Measurements from ENCODE around the gene GON4L. TPM values are rescaled to one million over a fixed set of nuclear protein-coding genes. Genes with fewer than 3 reads are reported as not detected.
"Not testable (repeated sequence)": the region's sequence is repeated elsewhere in the genome, so short reads cannot be mapped to it uniquely, and the experiment has no call there.

The GON4L gene
- total RNA-seq, 3 donors from 2014 or later (not counting 1 experiment from before 2014, with no cell fraction given), result 127 to 147 (median 146) TPM

- DNase-seq (no peak), ATAC-seq (no peak)
- H3K36me3 ChIP-seq (ENCODE audit: control insufficient read depth, insufficient read depth, low read length), result peaks cover 25% of the 10 kb centered on the region
- 100% methylated on average over 1 of the region's 1 CpG for WGBS (ENCODE audit: insufficient coverage)
- Mint-ChIP-seq H3K9me3 (no peaks in the 10 kb centered on the region), H3K4me3 (no peak overlapping the region), H3K4me1 (peaks cover 43 to 44% of the 10 kb centered on the region in 2 donors), H3K27me3 (ENCODE audit: low read depth in 2 of 2) (no peaks in the 10 kb centered on the region), H3K27ac (peak overlapping the region; percentile 62 to 73), H3K36me3 (no peaks in the 10 kb centered on the region)
- intact Hi-C loops (cut with micrococcal nuclease), result no loop called here
- H3K27ac ChIP-seq (ENCODE audit: low read length), result no peak overlapping the region
- TF ChIP-seq CTCF (IDR thresholded peaks at IDR 0.05), result no peak
- H3K4me1 ChIP-seq (ENCODE audit: control insufficient read depth, insufficient read depth, low read length), result no peaks in the 10 kb centered on the region
- H3K9me3 ChIP-seq (ENCODE audit: control insufficient read depth, insufficient read depth, low read length), result no peaks in the 10 kb centered on the region
- H3K27me3 ChIP-seq (ENCODE audit: control insufficient read depth, insufficient read depth, low read length), result no peaks in the 10 kb centered on the region
- no peak overlapping the region for H3K4me3 ChIP-seq (ENCODE audit: low read length)
These were observed 12.1 kb downstream of the GON4L start for GRCh38 chr1:155844860-155845421.

GRCh38 chr1:155840386-155840785 lies 16.6 kb downstream of the GON4L start:
- TF ChIP-seq CTCF (IDR thresholded peaks at IDR 0.05), result no peak
- Mint-ChIP-seq H3K4me1 (peaks cover 49 to 53% of the 10 kb centered on the region in 2 donors), H3K4me3 (no peak overlapping the region), H3K9me3 (no peaks in the 10 kb centered on the region), H3K27ac (peak overlapping the region; percentile 48 to 53), H3K36me3 (no peaks in the 10 kb centered on the region), H3K27me3 (ENCODE audit: low read depth in 2 of 2) (no peaks in the 10 kb centered on the region)
- Histone ChIP-seq H3K4me1 (ENCODE audit: control insufficient read depth, insufficient read depth, low read length) (peaks cover 14% of the 10 kb centered on the region), H3K27ac (ENCODE audit: low read length) (no peak overlapping the region), H3K36me3 (ENCODE audit: control insufficient read depth, insufficient read depth, low read length) (peaks cover 14% of the 10 kb centered on the region), H3K27me3 (ENCODE audit: control insufficient read depth, insufficient read depth, low read length) (no peaks in the 10 kb centered on the region), H3K4me3 (ENCODE audit: low read length) (no peak overlapping the region), H3K9me3 (ENCODE audit: control insufficient read depth, insufficient read depth, low read length) (no peaks in the 10 kb centered on the region)
- ATAC-seq, result no peak
- DNase-seq, result no peak
- 98% methylated on average over 5 of the region's 5 CpGs for WGBS (ENCODE audit: insufficient coverage)
- intact Hi-C loops (cut with micrococcal nuclease), result no loop called here

GRCh38 chr1:155835548-155835947 lies 21.5 kb downstream of the GON4L start:
- no peaks in the 10 kb centered on the region for H3K27me3 ChIP-seq (ENCODE audit: control insufficient read depth, insufficient read depth, low read length)
- intact Hi-C loops (cut with micrococcal nuclease), result no loop called here
- no peak overlapping the region for H3K4me3 ChIP-seq (ENCODE audit: low read length)
- Mint-ChIP-seq H3K27me3 (ENCODE audit: low read depth in 2 of 2) (no peaks in the 10 kb centered on the region), H3K36me3 (no peaks in the 10 kb centered on the region), H3K9me3 (no peaks in the 10 kb centered on the region), H3K4me3 (no peak overlapping the region), H3K4me1 (peaks cover 27 to 43% of the 10 kb centered on the region in 2 donors), H3K27ac (peak overlapping the region in 1 of 2 donors; percentile 93)
- H3K36me3 ChIP-seq (ENCODE audit: control insufficient read depth, insufficient read depth, low read length), result no peaks in the 10 kb centered on the region
- H3K4me1 ChIP-seq (ENCODE audit: control insufficient read depth, insufficient read depth, low read length), result peaks cover 14% of the 10 kb centered on the region
- no peak for TF ChIP-seq CTCF (IDR thresholded peaks at IDR 0.05)
- ATAC-seq (no peak), DNase-seq (no peak)
- H3K27ac ChIP-seq (ENCODE audit: low read length), result no peak overlapping the region
- no peaks in the 10 kb centered on the region for H3K9me3 ChIP-seq (ENCODE audit: control insufficient read depth, insufficient read depth, low read length)
- WGBS (ENCODE audit: insufficient coverage), result over 99% methylated on average over 6 of the region's 6 CpGs

GRCh38 chr1:155834927-155835399 lies 22.1 kb downstream of the GON4L start:
- intact Hi-C loops (cut with micrococcal nuclease); H3K36me3 Mint-ChIP-seq; H3K9me3 ChIP-seq (ENCODE audit: control insufficient read depth, insufficient read depth, low read length); DNase-seq; H3K27me3 Mint-ChIP-seq (ENCODE audit: low read depth in 2 of 2); H3K27ac Mint-ChIP-seq; H3K36me3 ChIP-seq (ENCODE audit: control insufficient read depth, insufficient read depth, low read length); ATAC-seq; H3K9me3 Mint-ChIP-seq; H3K27me3 ChIP-seq (ENCODE audit: control insufficient read depth, insufficient read depth, low read length); H3K4me3 ChIP-seq (ENCODE audit: low read length); H3K4me3 Mint-ChIP-seq; H3K27ac ChIP-seq (ENCODE audit: low read length): not testable (repeated sequence)
- WGBS (ENCODE audit: insufficient coverage), result 86% methylated on average over 3 of the region's 9 CpGs
- peaks cover 25 to 41% of the 10 kb centered on the region in 2 donors for H3K4me1 Mint-ChIP-seq
- peaks cover 14% of the 10 kb centered on the region for H3K4me1 ChIP-seq (ENCODE audit: control insufficient read depth, insufficient read depth, low read length)
